IMR-90 (cell line): ENCODE data around the gene ENKUR. TPM values are rescaled to one million over a fixed set of nuclear protein-coding genes. Genes with fewer than 3 reads are reported as not detected.

Experiments used
- ATAC-seq: fragments of 200-7000 bp; cut with Tn5 transposase; 2 replicates; pipeline ENCODE4 v1.9.1; 2020; ENCODE audit warnings: low read depth, mild to moderate bottlenecking, moderate library complexity
- Bru-seq: library from RNA; stranded (reverse); fragments of 400-500 nt; gene quantifications from one replicate; lab custom pipeline; 2021; lab: Mats Ljungman, UMichigan
- BruChase-seq, 2 experiments: library from RNA; stranded (reverse); fragments of 400-500 nt; gene quantifications; one replicate each; lab custom pipeline; 2021; lab: Mats Ljungman, UMichigan
- BruUV-seq: library from RNA; stranded (reverse); fragments of 400-500 nt; replicated peaks from 2 replicates; lab custom pipeline; 2021; lab: Mats Ljungman, UMichigan
- CTCF ChIA-PET: fragments of 300-600 bp; formaldehyde crosslinking; extraction: SDS; loops from one replicate; lab custom pipeline; 2021; ENCODE audit warnings: antibody characterized with exemption; lab: Yijun Ruan, JAX
- POLR2A ChIA-PET: fragments of 300-600 bp; sonication (Branson Sonifier 250); formaldehyde crosslinking; loops from one replicate; lab custom pipeline; 2022; ENCODE audit warnings: antibody characterized with exemption; ENCODE audit not compliant: unreplicated experiment; lab: Charles Lee
- DNase-seq: peaks from one replicate; pipeline ENCODE4 v3.0.0; 2013
- H2AFZ ChIP-seq: replicated peaks from 2 replicates; pipeline ENCODE3; 2013; ENCODE audit warnings: low read length, mild to moderate bottlenecking; ENCODE audit not compliant: poor library complexity
- H2AK5ac ChIP-seq: 2 replicates; pipeline ENCODE4 v1.6.1; 2013; ENCODE audit warnings: low read depth, low read length, inconsistent platforms
- H2AK9ac ChIP-seq: replicated peaks from 2 replicates; pipeline ENCODE3; 2013; ENCODE audit warnings: mild to moderate bottlenecking, low read depth, low read length, moderate library complexity; ENCODE audit not compliant: poor library complexity
- H2BK120ac ChIP-seq: 2 replicates; pipeline ENCODE4 v1.6.1; 2013; ENCODE audit warnings: low read depth, low read length, inconsistent platforms
- H2BK15ac ChIP-seq: 3 replicates; pipeline ENCODE4 v1.6.1; 2013; ENCODE audit warnings: low read depth, low read length, inconsistent platforms
- H2BK20ac ChIP-seq: 2 replicates; pipeline ENCODE4 v1.6.1; 2013; ENCODE audit warnings: low read depth, mild to moderate bottlenecking, inconsistent platforms, low read length, moderate library complexity
- H2BK5ac ChIP-seq: 2 replicates; pipeline ENCODE4 v1.6.1; 2013; ENCODE audit warnings: mild to moderate bottlenecking, low read depth, low read length, inconsistent platforms; ENCODE audit not compliant: poor library complexity, severe bottlenecking
- H3K14ac ChIP-seq: replicated peaks from 2 replicates; pipeline ENCODE4 v1.6.1; 2013; ENCODE audit warnings: low read depth, low read length, inconsistent platforms
- H3K18ac ChIP-seq: 2 replicates; pipeline ENCODE4 v1.6.1; 2013; ENCODE audit warnings: low read depth, low read length, control low read depth
- H3K23ac ChIP-seq: 2 replicates; pipeline ENCODE4 v1.6.1; 2013; ENCODE audit warnings: low read depth, low read length, inconsistent platforms
- H3K27ac ChIP-seq: 2 replicates; pipeline ENCODE4 v1.5.1; 2013; ENCODE audit warnings: mild to moderate bottlenecking, control low read depth, low read length; ENCODE audit not compliant: insufficient read depth
- H3K27me3 ChIP-seq: 2 replicates; pipeline ENCODE4 v1.6.1; 2013; ENCODE audit warnings: low read length; ENCODE audit not compliant: control insufficient read depth, insufficient read depth
- H3K36me3 ChIP-seq: 2 replicates; pipeline ENCODE4 v1.6.1; 2013; ENCODE audit warnings: low read length, mixed read lengths; ENCODE audit not compliant: control insufficient read depth, insufficient read depth
- H3K4ac ChIP-seq: 2 replicates; pipeline ENCODE4 v1.6.1; 2013; ENCODE audit warnings: low read depth, low read length, inconsistent platforms
- H3K4me1 ChIP-seq: 2 replicates; pipeline ENCODE4 v1.6.1; 2013; ENCODE audit warnings: low read length, mixed read lengths; ENCODE audit not compliant: control insufficient read depth, insufficient read depth
- H3K4me2 ChIP-seq: 2 replicates; pipeline ENCODE4 v1.6.1; 2013; ENCODE audit warnings: low read depth, mild to moderate bottlenecking, control low read depth, low read length, moderate library complexity
- H3K4me3 ChIP-seq: 2 replicates; pipeline ENCODE4 v1.5.1; 2013; ENCODE audit warnings: low read depth, mild to moderate bottlenecking, control low read depth, low read length, moderate library complexity; ENCODE audit not compliant: insufficient read depth
- H3K56ac ChIP-seq: 2 replicates; pipeline ENCODE4 v1.6.1; 2013; ENCODE audit warnings: low read length, inconsistent platforms; ENCODE audit not compliant: insufficient read depth; ENCODE audit errors: extremely low read depth
- H3K79me1 ChIP-seq, 2 experiments: 2 replicates each; pipeline ENCODE4 v1.6.1; 2013; ENCODE audit warnings: low read length in 2 of 2, inconsistent platforms in 1 of 2, low read depth in 1 of 2
- H3K9ac ChIP-seq: 2 replicates; pipeline ENCODE4 v1.6.1; 2013; ENCODE audit warnings: low read depth, low read length, control low read depth
- H3K9me1 ChIP-seq: 2 replicates; pipeline ENCODE4 v1.6.1; 2013; ENCODE audit warnings: low read length, inconsistent platforms; ENCODE audit not compliant: insufficient read depth
- H3K9me3 ChIP-seq: 2 replicates; pipeline ENCODE4 v1.6.1; 2013; ENCODE audit warnings: low read length; ENCODE audit not compliant: control insufficient read depth, insufficient read depth
- H4K20me1 ChIP-seq: 2 replicates; pipeline ENCODE4 v1.6.1; 2013; ENCODE audit warnings: low read length, inconsistent platforms; ENCODE audit not compliant: insufficient read depth
- H4K5ac ChIP-seq: 2 replicates; pipeline ENCODE4 v1.6.1; 2013; ENCODE audit warnings: mild to moderate bottlenecking, low read depth, low read length, control low read depth
- H4K8ac ChIP-seq, 2 experiments: 2 replicates each; pipeline ENCODE4 v1.6.1; 2013; ENCODE audit warnings: low read depth in 2 of 2, low read length in 2 of 2, control low read depth in 1 of 2, inconsistent platforms in 1 of 2
- H4K91ac ChIP-seq: 2 replicates; pipeline ENCODE4 v1.6.1; 2013; ENCODE audit warnings: low read depth, low read length, inconsistent platforms; ENCODE audit not compliant: insufficient read depth
- BHLHE40 ChIP-seq: fragments of 150-350 bp; IDR thresholded peaks from 2 replicates; pipeline ENCODE4 v1.6.1; 2016; ENCODE audit warnings: mild to moderate bottlenecking, low read depth, low read length
- CTCF ChIP-seq: conservative IDR thresholded peaks from 2 replicates; pipeline ENCODE4 v1.5.1; 2012; ENCODE audit warnings: mild to moderate bottlenecking, low read depth, low read length, improper control_type of control experiment
- ELK1 ChIP-seq: fragments of 150-350 bp; IDR thresholded peaks from 2 replicates; pipeline ENCODE4 v1.6.1; 2016; ENCODE audit warnings: low read depth, mild to moderate bottlenecking, low read length, moderate library complexity, borderline replicate concordance
- FOS ChIP-seq: fragments of 150-350 bp; IDR thresholded peaks from 2 replicates; pipeline ENCODE4 v1.6.1; 2016; ENCODE audit warnings: low read depth, low read length
- MAZ ChIP-seq: IDR thresholded peaks from 2 replicates; pipeline ENCODE4 v1.6.1; 2012; ENCODE audit warnings: low read depth, mild to moderate bottlenecking, low read length, improper control_type of control experiment, moderate library complexity, borderline replicate concordance
- MXI1 ChIP-seq: IDR thresholded peaks from 2 replicates; pipeline ENCODE4 v1.6.1; 2012; ENCODE audit warnings: low read depth, mild to moderate bottlenecking, low read length, moderate library complexity, borderline replicate concordance
- NFE2L2 ChIP-seq: fragments of 150-350 bp; IDR thresholded peaks from 2 replicates; pipeline ENCODE4 v1.6.1; 2016; ENCODE audit warnings: low read depth, mild to moderate bottlenecking, low read length
- RAD21 ChIP-seq: IDR thresholded peaks from 2 replicates; pipeline ENCODE4 v1.6.1; 2012; ENCODE audit warnings: low read length, improper control_type of control experiment
- RCOR1 ChIP-seq: IDR thresholded peaks from 2 replicates; pipeline ENCODE4 v1.6.1; 2012; ENCODE audit warnings: mild to moderate bottlenecking, low read length, improper control_type of control experiment; ENCODE audit not compliant: insufficient replicate concordance
- WGBS, 2 experiments: methylation state at CpG; one replicate each; pipeline versions ENCODE4 v1.1.5 to v1.1.7; 2013; ENCODE audit warnings: missing lambda C conversion rate in 2 of 2; ENCODE audit not compliant: insufficient read length in 1 of 2; ENCODE audit errors: extremely low coverage in 2 of 2; 5-methylcytosine and 5-hydroxymethylcytosine counted together
- dilution Hi-C: fragments of 300-500 bp; cut with HindIII; formaldehyde crosslinking; loops from one replicate; pipeline ENCODE4 v1.14.3; 2018; ENCODE audit warnings: low sequenced_read_pairs; ENCODE audit not compliant: unreplicated experiment
- in situ Hi-C: fragments of 300-500 bp; cut with MboI; formaldehyde crosslinking; loops from 3 replicates; pipeline ENCODE4 v1.14.3; 2019; ENCODE audit warnings: low sequenced_read_pairs, inconsistent platforms, mixed read lengths
- intact Hi-C: fragments of 100-400 bp; cut with micrococcal nuclease; formaldehyde crosslinking; loops from 2 replicates; pipeline ENCODE4 v1.10.0; 2022
- long read RNA-seq: library from polyadenylated mRNA; unstranded; transcript quantifications from one replicate; pipeline ENCODE4 v2.0.0, GENCODE V29; 2021; ENCODE audit not compliant: unreplicated experiment
- polyA plus RNA-seq, 3 experiments: library from polyadenylated mRNA; depleted of rRNA; stranded (reverse); fragments of >200 nt; gene quantifications; 2 replicates each; pipeline ENCODE4 v1.2.3, GENCODE V29; 2012; ENCODE audit warnings: low replicate concordance in 1 of 3
- total RNA-seq: library from RNA; depleted of rRNA; stranded (reverse); fragments of >200 nt; gene quantifications from 2 replicates; pipeline ENCODE4 v1.2.3, GENCODE V29; 2012; rRNA removed
- TF ChIP-seq, protein P1 (sequence below): fragments of 150-350 bp; IDR thresholded peaks from 2 replicates; pipeline ENCODE4 v1.6.1; 2017; ENCODE audit warnings: mild to moderate bottlenecking, antibody characterized with exemption, low read length, low read depth

ENKUR gene
- total RNA-seq: under 0.01 TPM in 1 of 2 replicates, not detected in the other
- not detected in 2 replicates for polyA plus RNA-seq (2012; rRNA removed)
- polyA plus RNA-seq (2012; cell fraction: cytosol; rRNA removed): not detected in 2 replicates
- polyA plus RNA-seq (2012; cell fraction: nucleus; rRNA removed; ENCODE audit: low replicate concordance): not detected in 2 replicates
- Bru-seq, nascent RNA: percentile 10 among the genes with signal in this experiment
- percentile 4 among the genes with signal in this experiment for BruChase-seq, experiment 1, labeled RNA remaining after a 6-hour chase
- percentile 8 among the genes with signal in this experiment for BruChase-seq, experiment 2, labeled RNA remaining after a 2-hour chase
- long read RNA-seq: 0 reads

DNA sequence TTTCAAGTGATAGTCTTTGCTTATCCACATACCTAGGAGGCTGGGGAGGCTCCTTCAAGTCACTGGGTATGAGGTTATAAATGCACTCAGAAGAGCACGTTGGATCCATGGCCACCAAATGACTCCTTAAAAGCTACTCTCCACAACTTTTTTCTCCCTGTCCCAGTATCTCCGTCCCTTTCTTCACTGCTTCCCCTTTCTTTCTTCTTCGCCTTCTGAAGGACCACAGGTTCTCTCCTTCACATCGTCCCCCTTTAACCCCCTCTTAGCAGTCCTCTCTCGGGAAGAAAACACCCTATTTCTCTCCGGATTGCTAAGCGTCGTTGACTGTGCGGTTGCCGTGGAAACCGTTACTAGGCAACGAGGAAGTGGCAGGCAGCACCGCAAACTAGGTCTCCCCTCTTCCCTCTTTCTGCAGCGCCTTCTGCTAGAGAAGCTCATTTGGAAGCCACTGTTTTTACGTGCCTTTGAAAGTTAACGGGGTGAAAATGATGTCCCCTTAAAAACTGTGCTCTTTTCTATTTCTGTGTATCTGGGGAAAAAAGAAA is at the start of gene ENKUR:
Gene ENKUR, minus strand, starts transcription at position 331 of the 548 bp plus-strand sequence. Its CDS starts 222 bp downstream, at position 109.
- no peak within 1 kb of the TSS; the same call in 1 of the 2 replicates for H2BK20ac ChIP-seq
- no peaks in the 10 kb centered on the region for H3K27me3 ChIP-seq
- peak within 1 kb of the TSS; percentile 77 for H3K27ac ChIP-seq
- no peaks in the 10 kb centered on the region for H3K9me3 ChIP-seq
- peak; percentile 90 for DNase-seq
- H2BK5ac ChIP-seq: peak within 1 kb of the TSS; percentile 79
- peak within 1 kb of the TSS; percentile 89 for H3K18ac ChIP-seq
- WGBS, 2 experiments: 0% methylated on average over 2 of the region's 16 CpGs; no CpG with 5 or more reads in 1 of the 2 experiments
- H4K8ac ChIP-seq: peak within 1 kb of the TSS; percentile 64 to 86
- in situ Hi-C loops: no loop called here
- H3K9ac ChIP-seq: peak within 1 kb of the TSS; percentile 74
- H3K36me3 ChIP-seq: no peaks in the 10 kb centered on the region
- H3K4me2 ChIP-seq: peak within 1 kb of the TSS; percentile 90
- POLR2A ChIA-PET: no interaction called here
- peak within 1 kb of the TSS; percentile 94 for H2AK9ac ChIP-seq
- H3K4me3 ChIP-seq: peak within 1 kb of the TSS; percentile 79
- no peak within 1 kb of the TSS for H2AK5ac ChIP-seq
- intact Hi-C loops: loop anchor here (1.0 to 2.0 kb wide), 2 partner anchors 57 to 292 kb away; no protein-coding TSS in a partner anchor
- no TSS peak for BruUV-seq
- peak within 1 kb of the TSS; percentile 69 for H3K56ac ChIP-seq
- no peaks in the 10 kb centered on the region for H3K9me1 ChIP-seq
- H3K79me1 ChIP-seq: peaks cover 0 to 4% of the 10 kb centered on the region in 2 experiments; a peak in 1 of 4 replicates
- H2BK120ac ChIP-seq: peak within 1 kb of the TSS; percentile 54; the same call in 1 of the 2 replicates
- peaks cover 1% of the 10 kb centered on the region; the same call in 1 of the 2 replicates for H3K4me1 ChIP-seq
- H2AFZ ChIP-seq: peak within 1 kb of the TSS; percentile 94
- TF ChIP-seq RCOR1: no peak
- no peak for TF ChIP-seq MAZ
- TF ChIP-seq CTCF: no peak
- no peak for TF ChIP-seq NFE2L2
- TF ChIP-seq RAD21: no peak
- TF ChIP-seq, protein P1, sequence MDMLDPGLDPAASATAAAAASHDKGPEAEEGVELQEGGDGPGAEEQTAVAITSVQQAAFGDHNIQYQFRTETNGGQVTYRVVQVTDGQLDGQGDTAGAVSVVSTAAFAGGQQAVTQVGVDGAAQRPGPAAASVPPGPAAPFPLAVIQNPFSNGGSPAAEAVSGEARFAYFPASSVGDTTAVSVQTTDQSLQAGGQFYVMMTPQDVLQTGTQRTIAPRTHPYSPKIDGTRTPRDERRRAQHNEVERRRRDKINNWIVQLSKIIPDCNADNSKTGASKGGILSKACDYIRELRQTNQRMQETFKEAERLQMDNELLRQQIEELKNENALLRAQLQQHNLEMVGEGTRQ: no peak
- no peak for TF ChIP-seq BHLHE40
- no peak; the same call in 1 of the 2 replicates for TF ChIP-seq MXI1
- TF ChIP-seq ELK1: no peak
- no peak for TF ChIP-seq FOS
- peak within 1 kb of the TSS; percentile 97 for H4K5ac ChIP-seq
- H2BK15ac ChIP-seq: peak within 1 kb of the TSS; percentile 46; the same call in 2 of the 3 replicates
- ATAC-seq: peak; percentile 52
- CTCF ChIA-PET: no interaction called here
- H3K14ac ChIP-seq: peak within 1 kb of the TSS; percentile 88
- no peaks in the 10 kb centered on the region for H4K20me1 ChIP-seq
- H4K91ac ChIP-seq: peak within 1 kb of the TSS; percentile 67
- H3K4ac ChIP-seq: peak within 1 kb of the TSS; percentile 93
- dilution Hi-C loops: no loop called here
- peak within 1 kb of the TSS; percentile 73 for H3K23ac ChIP-seq
